Smooth muscle cell (in vitro differentiated cells): Measurements from ENCODE around the gene SLC17A2. TPM values are rescaled to one million over a fixed set of nuclear protein-coding genes. Genes with fewer than 3 reads are reported as not detected.
A peak's percentile ranks its signal among the peaks of the same experiment; 100 is the strongest.
"Not testable (repeated sequence)": the region's sequence is repeated elsewhere in the genome, so short reads cannot be mapped to it uniquely, and the experiment has no call there.

Experiments
- DNase-seq: peaks from one replicate; lab custom pipeline; 2025; ENCODE audit not compliant: unreplicated experiment; lab: John Stamatoyannopoulos, UW
- H2AFZ ChIP-seq: fragments of 200-600 bp; sonication (generic); 2 replicates; pipeline ENCODE4 v1.6.0; 2016; ENCODE audit warnings: antibody characterized with exemption, low read depth, mild to moderate bottlenecking
- H3F3A ChIP-seq: fragments of 200-600 bp; sonication (generic); 2 replicates; pipeline ENCODE4 v1.6.0; 2017; ENCODE audit warnings: antibody characterized with exemption, low read depth
- H3K27ac ChIP-seq: fragments of 200-600 bp; sonication (generic); 2 replicates; pipeline ENCODE4 v1.5.1; 2016; ENCODE audit warnings: low read depth, mild to moderate bottlenecking
- H3K27me3 ChIP-seq: fragments of 200-600 bp; sonication (generic); 2 replicates; pipeline ENCODE4 v1.6.1; 2016; ENCODE audit warnings: low read depth, mild to moderate bottlenecking
- H3K36me3 ChIP-seq: fragments of 200-600 bp; sonication (generic); 2 replicates; pipeline ENCODE4 v1.5.1; 2016; ENCODE audit warnings: low read depth
- H3K4me1 ChIP-seq: fragments of 200-600 bp; sonication (generic); 2 replicates; pipeline ENCODE4 v1.5.1; 2016; ENCODE audit warnings: low read depth
- H3K4me2 ChIP-seq: fragments of 200-600 bp; sonication (generic); 2 replicates; pipeline ENCODE4 v1.6.0; 2016; ENCODE audit warnings: mild to moderate bottlenecking
- H3K4me3 ChIP-seq: fragments of 200-600 bp; sonication (generic); 2 replicates; pipeline ENCODE4 v1.5.1; 2016; ENCODE audit warnings: mild to moderate bottlenecking
- H3K79me2 ChIP-seq: fragments of 200-600 bp; sonication (generic); 2 replicates; pipeline ENCODE4 v1.6.0; 2016; ENCODE audit warnings: low read depth, mild to moderate bottlenecking
- H3K9ac ChIP-seq: fragments of 200-600 bp; sonication (generic); 2 replicates; pipeline ENCODE4 v1.6.0; 2016; ENCODE audit warnings: low read depth
- H3K9me3 ChIP-seq: fragments of 200-600 bp; sonication (generic); replicated peaks from 2 replicates; pipeline ENCODE4 v1.5.1; 2016; ENCODE audit warnings: low read depth
- H4K20me1 ChIP-seq: fragments of 200-600 bp; sonication (generic); 2 replicates; pipeline ENCODE4 v1.6.0; 2016; ENCODE audit warnings: low read depth
- WGBS: methylation state at CpG from one replicate; pipeline ENCODE4 v1.1.7; 2016; ENCODE audit warnings: low lambda C conversion rate; 5-methylcytosine and 5-hydroxymethylcytosine counted together
- polyA plus RNA-seq: library from polyadenylated mRNA; unstranded; fragments of >200 nt; fragmentation: Nextera tagmentation; extraction: Ambion mirVana; gene quantifications from 2 replicates; pipeline ENCODE4 v1.2.1, GENCODE V29; 2016
- total RNA-seq: library from RNA; depleted of rRNA; stranded (reverse); fragments of >200 nt; gene quantifications from 2 replicates; pipeline ENCODE4 v1.2.3, GENCODE V29; 2014
- TF ChIP-seq, protein P1 (sequence below): fragments of 200-600 bp; sonication (generic); IDR thresholded peaks from 2 replicates; pipeline ENCODE4 v1.5.1; 2017; ENCODE audit warnings: borderline replicate concordance, mild to moderate bottlenecking, antibody characterized with exemption; ENCODE audit not compliant: insufficient read depth, poor library complexity, severe bottlenecking

Gene SLC17A2
- total and polyA plus RNA-seq, 2 experiments from 2014 or later, result not detected

DNA sequence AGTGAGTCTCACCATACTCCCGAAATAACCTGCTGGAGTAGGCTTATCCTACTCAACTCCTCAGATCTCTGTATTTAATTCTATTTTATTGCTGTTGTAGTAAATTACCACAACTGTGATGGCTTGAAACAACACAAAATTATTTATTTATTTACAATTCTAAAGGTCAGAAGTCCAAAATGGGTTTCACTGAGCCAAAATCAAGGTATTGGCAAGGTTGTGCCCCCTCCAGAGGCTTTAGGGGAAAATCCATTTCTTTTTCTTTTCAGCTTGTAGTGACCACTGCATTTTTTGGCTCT lies 869 bp upstream of the SLC17A2 start:
- 52% methylated on average over 1 of the region's 1 CpG for WGBS
- H3K9ac ChIP-seq, result no peak overlapping the region
- TF ChIP-seq, protein P1, sequence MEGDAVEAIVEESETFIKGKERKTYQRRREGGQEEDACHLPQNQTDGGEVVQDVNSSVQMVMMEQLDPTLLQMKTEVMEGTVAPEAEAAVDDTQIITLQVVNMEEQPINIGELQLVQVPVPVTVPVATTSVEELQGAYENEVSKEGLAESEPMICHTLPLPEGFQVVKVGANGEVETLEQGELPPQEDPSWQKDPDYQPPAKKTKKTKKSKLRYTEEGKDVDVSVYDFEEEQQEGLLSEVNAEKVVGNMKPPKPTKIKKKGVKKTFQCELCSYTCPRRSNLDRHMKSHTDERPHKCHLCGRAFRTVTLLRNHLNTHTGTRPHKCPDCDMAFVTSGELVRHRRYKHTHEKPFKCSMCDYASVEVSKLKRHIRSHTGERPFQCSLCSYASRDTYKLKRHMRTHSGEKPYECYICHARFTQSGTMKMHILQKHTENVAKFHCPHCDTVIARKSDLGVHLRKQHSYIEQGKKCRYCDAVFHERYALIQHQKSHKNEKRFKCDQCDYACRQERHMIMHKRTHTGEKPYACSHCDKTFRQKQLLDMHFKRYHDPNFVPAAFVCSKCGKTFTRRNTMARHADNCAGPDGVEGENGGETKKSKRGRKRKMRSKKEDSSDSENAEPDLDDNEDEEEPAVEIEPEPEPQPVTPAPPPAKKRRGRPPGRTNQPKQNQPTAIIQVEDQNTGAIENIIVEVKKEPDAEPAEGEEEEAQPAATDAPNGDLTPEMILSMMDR, result no peak

DNA sequence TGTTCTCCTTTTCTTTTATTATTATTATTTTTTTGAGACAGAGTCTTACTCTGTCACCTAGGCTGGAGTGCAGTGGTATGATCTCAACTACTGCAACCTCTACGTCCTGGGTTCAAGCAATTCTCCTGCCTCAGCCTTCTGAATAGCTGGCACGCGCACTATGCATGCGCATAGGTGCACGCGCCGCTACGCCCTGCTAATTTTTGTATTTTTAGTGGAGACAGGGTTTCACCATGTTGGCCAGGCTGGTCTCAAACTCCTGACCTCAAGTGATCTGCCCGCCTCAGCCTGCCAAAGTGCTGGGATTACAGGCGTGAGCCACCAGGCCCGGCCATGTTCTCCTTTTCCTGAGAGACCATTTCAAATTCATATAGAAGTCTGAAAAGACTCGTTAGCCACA lies 706 bp downstream of the SLC17A2 start:
- H3K4me1 ChIP-seq, H2AFZ ChIP-seq, H3K4me2 ChIP-seq, H3K36me3 ChIP-seq, H3K27me3 ChIP-seq, H3K9ac ChIP-seq, H3K9me3 ChIP-seq, DNase-seq, H3F3A ChIP-seq, H3K4me3 ChIP-seq, H3K79me2 ChIP-seq, H4K20me1 ChIP-seq, H3K27ac ChIP-seq: not testable (repeated sequence)
- 93% methylated on average over 12 of the region's 12 CpGs for WGBS

More for the DNA sequence above, 869 bp upstream of the SLC17A2 start:
- no peaks in the 10 kb centered on the region for H3K4me1 ChIP-seq
- H2AFZ ChIP-seq, result no peak overlapping the region
- no peaks in the 10 kb centered on the region for H3K36me3 ChIP-seq
- H3K4me3 ChIP-seq, result no peak overlapping the region
- no peak overlapping the region for H3K27ac ChIP-seq
- H3F3A ChIP-seq, result no peaks in the 10 kb centered on the region
- no peak overlapping the region for H3K4me2 ChIP-seq
- no peaks in the 10 kb centered on the region for H3K27me3 ChIP-seq
- no peaks in the 10 kb centered on the region for H4K20me1 ChIP-seq
- H3K9me3 ChIP-seq, result no peaks in the 10 kb centered on the region
- DNase-seq, result no peak
- H3K79me2 ChIP-seq, result no peaks in the 10 kb centered on the region

- Histone ChIP-seq H3K79me2 (no peaks in the 10 kb centered on the region), H3K4me2 (no peak overlapping the region), H3K4me3 (peak overlapping the region; percentile 5), H3K4me1 (no peaks in the 10 kb centered on the region), H3K9me3 (no peaks in the 10 kb centered on the region), H3K27me3 (no peaks in the 10 kb centered on the region), H3K27ac (no peak overlapping the region), H3K9ac (no peak overlapping the region), H3K36me3 (no peaks in the 10 kb centered on the region), H3F3A (no peaks in the 10 kb centered on the region), H2AFZ (no peak overlapping the region), H4K20me1 (no peaks in the 10 kb centered on the region)
- no peak for DNase-seq
- WGBS, result 90% methylated on average over 4 of the region's 4 CpGs
- TF ChIP-seq, protein P1, result no peak
Measured at GRCh38 chr6:25928562-25929324, 1.7 kb downstream of the SLC17A2 start.

GRCh38 chr6:25927756-25928216 lies 2.7 kb downstream of the SLC17A2 start:
- Histone ChIP-seq H3K4me3 (no peak overlapping the region), H3K9me3 (no peaks in the 10 kb centered on the region), H4K20me1 (no peaks in the 10 kb centered on the region), H3K79me2 (no peaks in the 10 kb centered on the region), H3K36me3 (no peaks in the 10 kb centered on the region), H3K27me3 (no peaks in the 10 kb centered on the region), H3K4me2 (no peak overlapping the region), H3K9ac (no peak overlapping the region), H3K27ac (no peak overlapping the region), H3F3A (no peaks in the 10 kb centered on the region), H2AFZ (no peak overlapping the region), H3K4me1 (no peaks in the 10 kb centered on the region)
- DNase-seq, result no peak
- WGBS, result 40% methylated on average over 2 of the region's 2 CpGs
- TF ChIP-seq, protein P1, result no peak
